HG03378 (cell line): ENCODE results near the gene AHCY.
"Not testable (repeated sequence)": the region's sequence is repeated elsewhere in the genome, so short reads cannot be mapped to it uniquely, and the experiment has no call there.

Experiments
- ATAC-seq: cut with Tn5 transposase; IDR thresholded peaks from one replicate; pipeline ENCODE4 v1.9.1; 2021; ENCODE audit warnings: mild to moderate bottlenecking, moderate library complexity; ENCODE audit not compliant: unreplicated experiment

AHCY gene

DNA sequence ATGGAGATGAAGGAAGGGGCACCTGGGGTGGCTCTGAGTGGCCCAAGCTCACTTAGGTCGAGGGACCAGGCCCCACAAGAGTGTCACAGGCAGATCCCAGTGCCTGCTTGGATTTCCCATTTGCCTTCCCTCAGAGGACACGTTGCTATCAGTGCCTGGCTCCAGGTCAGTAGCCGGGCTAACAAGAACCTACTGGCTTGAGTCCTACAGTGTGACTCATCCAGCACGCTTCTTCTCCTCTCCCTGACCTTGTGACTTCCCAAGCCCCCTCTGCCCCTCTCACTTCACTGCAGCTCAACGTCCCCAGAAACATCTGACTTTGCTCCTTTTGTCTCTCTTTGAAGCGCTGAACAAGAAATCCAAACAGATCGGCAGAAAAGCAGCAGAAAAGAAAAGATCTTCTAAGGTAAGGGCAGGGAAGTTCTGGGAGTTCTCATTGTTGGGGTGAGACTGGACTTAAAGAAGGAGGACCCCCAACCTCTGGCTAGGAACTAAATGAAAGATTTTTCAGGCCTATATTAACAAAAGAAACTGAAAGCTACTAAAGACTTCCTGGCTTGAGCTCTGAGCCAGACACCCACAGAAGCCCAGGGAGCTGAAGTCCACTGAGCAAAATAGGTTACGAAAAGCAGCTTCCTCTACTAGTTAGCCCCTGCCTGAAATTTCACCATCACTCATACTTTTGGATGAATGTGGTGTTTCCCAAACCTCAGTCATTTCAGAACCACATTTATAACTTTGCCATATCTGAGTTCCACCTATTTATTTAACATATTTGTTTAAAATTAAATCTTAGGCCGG, 40.5 kb downstream of the AHCY start:
- no peak for ATAC-seq

DNA sequence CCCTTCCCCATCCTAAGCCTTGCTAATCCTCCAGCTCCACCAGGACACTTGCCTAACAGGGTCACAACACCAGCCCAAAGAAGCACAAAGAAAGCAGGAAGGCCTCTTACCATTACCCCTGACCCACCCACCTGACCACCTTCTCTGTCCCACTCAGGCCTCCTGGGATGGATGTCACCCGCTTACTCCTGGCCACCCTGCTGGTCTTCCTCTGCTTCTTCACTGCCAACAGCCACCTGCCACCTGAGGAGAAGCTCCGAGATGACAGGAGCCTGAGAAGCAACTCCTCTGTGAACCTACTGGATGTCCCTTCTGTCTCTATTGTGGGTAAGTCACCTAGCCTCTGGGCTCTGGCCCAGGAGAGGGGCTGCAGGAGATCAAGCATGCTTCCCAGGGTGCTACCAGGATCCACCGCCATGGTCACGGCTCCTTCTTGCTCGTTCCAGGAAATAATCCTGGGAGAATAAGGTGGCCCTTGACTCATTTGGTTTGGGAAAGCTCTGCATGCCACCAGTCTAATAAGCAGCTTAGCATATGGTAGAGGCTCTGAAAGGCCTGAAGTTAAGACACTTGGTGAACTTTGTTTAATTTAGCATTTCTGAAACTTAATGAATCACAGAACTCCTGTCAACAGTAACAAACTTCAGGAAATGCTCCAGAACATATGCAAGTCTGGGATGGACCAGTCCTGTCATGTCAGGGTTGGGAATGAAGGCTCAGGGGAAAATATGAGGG, 42.8 kb downstream of the AHCY start:
- no peak for ATAC-seq

DNA sequence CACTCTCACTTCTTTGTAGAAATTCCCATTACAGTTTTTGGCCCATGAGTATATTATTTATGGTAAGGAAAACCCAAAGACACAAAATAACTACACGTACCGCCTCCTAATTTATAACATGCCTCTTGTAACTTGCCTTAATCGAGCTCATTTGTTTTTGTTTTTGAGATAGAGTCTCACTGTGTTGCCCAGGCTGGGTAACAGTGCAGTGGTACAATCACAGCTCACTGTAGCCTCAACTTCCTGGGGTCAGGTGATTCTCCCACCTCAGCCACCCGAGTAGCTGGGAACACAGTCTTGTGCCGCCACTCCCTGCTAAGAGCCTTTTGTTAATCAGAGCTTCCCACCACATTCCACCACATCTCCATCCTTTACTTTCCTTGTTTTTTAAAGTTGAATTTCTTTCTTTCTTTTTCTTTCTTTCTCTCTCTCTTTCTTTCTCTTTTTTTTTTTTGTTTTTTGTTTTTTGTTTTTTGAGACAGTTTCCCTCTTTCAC, 46.5 kb downstream of the AHCY start:
- ATAC-seq, result no peak

DNA sequence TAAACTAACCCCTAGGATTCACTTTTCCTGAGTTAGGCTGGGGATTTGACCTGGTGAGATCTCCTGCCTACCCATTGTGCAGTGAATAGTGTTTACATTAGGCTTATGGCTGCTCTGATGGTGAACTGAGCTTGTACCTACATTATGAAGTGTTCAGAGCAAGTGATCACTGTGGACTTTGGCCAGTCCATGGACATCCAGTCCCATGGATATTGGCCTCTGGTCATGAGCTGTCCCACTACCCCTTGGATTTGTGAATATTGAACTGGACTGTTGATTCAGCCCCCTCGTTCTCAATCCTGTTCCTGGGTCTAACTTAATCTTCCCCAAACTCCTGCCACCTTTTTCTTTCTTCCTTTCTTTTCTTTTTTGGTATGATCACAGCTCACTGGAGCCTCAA, 48.2 kb downstream of the AHCY start:
- no peak for ATAC-seq

DNA sequence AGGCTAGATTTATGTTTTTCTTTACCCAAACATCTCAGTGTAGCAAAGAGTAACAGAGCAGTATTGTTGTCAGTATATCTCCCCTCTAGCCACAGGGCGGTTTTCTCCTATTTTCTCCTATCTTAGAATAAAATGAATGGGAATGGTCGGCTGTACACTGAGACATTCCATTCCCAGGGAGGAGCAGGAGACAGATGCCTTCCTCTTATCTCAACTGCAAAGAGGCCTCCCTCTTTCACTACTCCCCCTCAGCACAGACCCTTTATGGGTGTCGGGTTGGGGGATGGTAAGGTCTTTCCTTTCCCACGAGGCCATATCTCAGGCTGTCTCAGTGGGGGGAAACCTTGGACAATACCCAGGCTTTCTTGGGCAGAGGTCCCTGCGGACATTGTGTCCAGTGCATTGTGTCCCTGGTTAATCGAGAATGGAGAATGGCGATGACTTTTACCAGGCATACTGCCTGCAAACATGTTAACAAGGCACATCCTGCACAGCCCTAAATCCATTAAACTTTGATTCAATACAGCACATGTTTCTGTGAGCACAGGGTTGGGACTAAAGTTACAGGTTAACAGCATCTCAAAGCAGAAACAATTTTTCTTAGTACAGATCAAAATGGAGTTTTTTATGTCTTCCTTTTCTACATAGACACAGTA, 50.6 kb downstream of the AHCY start:
- ATAC-seq, result not testable (repeated sequence)

DNA sequence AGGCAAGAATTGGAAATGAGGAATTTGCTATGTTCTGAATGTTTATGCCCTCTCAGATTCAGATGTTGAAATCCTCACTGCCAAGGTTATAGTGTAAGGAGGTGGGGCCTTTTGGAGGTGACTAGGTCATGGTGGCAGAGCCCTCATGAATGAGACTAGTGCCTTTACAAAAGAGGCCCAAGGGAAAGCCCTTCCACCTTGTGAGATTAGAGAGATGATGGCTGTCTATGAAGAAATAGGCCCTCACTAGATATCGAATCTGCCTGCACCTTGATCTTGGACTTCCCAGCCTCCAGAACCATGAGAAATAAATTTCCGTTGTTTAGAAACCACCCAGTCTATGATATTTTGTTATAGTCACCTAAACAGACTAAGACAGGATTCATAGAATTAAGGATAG, 51.5 kb downstream of the AHCY start:
- no peak for ATAC-seq

DNA sequence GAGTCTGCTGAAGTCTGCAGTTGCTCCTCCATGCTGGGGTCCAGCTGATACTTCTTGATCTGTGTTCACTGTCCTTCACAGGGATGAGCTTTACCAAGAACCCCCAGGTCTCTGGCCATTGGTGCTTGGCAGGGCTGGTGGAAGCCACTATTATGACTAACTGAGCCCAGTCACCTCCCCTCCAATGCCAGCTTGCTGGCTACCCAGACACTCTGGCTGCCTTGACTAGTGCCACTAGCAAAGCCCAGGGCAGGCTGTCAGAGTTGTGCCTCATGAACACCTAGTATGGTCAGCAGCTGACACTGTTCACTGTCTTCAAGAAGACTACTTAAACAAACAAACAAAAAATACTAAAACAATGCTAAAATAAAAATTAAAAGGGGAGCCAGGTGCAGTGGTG, 53.1 kb downstream of the AHCY start:
- ATAC-seq, result no peak

DNA sequence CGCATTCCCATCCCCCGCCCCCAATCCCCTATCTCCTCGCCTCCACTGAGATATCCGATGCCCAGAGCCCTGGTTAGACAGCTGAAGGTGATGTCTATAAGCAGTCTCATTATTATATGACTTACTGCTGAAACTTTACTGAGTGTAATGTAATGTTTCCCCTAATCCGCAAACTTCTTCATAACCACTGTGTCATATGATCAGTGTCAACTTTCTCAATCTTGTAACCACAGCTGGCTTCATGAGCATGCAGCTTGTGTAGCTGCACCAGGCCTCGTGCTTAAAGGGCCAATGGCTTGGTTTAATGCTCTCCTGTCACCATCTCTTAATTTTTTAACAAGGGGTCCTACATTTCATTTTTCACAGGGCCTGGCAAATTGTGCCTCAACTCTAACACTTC, 53.9 kb downstream of the AHCY start:
- ATAC-seq, result no peak

DNA sequence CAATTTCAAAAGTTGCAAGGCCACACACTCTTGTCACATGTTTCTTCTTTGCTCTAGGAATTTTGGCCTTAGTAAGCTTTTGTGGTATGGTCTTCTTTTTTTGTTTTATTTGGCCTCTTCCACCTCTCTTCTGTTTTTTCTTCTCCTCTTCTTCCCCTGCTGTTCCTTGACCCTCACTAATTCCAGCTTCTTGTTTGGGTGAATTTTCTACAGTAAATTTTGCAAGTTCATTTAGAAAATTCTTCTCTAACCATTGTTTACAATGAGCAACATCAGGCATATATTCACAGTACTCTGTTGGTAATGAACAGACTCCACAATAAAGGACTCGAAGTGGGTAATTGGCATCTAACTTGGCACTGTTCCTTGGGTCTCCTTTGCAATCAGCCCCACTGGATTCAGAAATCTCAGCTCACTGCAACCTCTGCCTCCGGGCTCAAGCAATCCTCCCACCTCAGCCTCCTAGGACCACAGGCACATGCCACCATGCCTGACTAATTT, 57.0 kb downstream of the AHCY start:
- ATAC-seq, result no peak

DNA sequence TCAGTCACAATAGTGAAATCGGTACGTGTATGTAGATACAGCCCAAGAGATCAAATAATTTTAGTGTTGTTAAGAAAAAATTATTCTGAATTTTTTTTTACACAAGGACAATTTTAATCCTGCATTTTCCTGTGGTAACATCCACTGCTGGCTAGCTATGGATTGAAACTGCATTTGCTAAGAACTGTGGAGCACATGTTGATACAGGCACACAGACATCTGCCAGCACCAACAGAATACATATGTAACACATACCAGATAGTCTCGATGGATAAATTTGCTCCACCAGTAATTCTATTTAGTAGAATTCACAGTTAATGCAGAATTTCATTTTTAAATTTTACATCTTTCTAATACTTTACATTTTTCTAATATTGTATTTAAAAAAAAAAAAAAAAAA, 59.8 kb downstream of the AHCY start:
- no peak for ATAC-seq

DNA sequence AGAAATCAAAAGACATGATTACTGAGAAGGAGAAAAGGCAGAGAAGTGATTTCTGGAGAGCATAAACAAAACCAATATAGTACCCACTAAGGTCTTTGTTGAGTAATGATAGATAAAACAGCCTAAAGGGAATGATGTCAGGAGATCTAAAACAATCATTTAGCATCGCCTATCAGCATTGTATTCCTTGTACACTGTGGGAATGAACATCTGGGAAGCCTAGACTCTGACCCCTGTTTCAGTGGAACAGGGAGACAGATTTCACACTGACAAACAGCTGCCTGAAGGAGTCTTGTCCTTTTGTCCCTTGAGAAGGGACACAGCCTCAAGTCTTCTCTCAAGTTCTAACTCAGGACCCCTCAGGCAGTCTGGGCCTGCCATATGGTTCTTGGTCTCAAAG, 60.3 kb downstream of the AHCY start:
- no peak for ATAC-seq

DNA sequence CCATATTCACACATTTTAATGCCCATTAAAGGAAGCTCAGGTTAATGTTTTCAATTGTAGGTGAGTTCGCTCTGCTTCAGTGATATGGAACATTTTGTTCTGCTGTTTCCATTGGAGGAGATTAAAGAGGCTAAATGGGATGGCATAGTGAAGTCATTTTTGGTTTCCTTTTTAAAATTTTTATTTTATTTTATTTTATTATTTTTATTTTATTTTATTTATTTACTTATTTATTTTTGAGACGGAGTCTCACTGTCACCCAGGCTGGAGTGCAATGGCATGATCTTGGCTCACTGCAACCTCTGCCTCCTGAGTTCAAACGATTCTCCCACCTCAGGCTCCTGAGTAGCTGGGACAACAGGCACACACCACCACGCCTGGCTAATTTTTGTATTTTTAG, 61.1 kb downstream of the AHCY start:
- ATAC-seq, result not testable (repeated sequence)

DNA sequence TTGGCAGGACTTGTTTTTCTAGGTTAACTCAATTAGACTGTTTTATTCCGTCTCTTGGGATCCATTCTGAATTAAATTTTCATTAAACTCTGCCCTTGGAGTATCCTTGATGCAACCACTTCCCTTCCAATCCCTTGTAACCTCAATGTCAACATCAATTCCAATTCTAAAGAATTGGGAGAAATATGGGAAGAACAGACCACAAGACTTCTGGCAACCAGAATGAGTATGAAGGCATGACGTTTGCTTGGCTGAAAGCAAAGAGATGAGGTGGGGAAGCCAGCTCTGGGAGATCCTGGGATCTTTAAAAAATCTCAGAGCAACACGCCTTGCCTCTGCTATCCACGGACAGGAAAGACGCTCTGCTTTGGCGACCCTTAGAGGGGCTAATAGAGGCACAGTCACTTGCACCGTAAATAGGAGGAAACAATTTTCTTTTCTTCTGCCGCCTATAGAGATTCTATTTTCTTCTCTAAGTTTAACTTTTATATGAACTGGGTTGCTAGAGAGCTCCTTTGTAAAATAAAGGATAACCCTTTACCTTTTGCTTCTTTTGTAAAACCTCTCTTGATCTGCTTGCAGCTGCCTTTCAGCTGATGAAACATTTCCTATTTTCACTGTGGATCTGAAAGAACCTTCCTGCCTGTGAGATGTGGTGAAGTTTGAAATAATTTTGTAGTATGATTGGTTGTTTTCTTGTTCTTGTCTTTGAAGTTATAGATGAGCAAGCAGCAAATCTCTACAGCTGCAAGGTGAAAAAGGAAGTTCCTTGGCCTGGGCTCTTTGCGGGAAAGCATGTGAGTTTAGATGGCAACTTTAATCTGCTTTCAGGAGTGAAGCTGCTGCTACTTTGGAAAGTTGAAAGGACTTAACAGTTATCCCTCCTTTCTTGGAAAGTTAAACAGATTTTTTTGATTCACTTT, 62.2 kb downstream of the AHCY start, which contains the start of gene ASIP:
ASIP (plus strand) TSS at position 731 of the 923 bp plus-strand sequence. CDS start 18,952 bp downstream, outside the sequence.
- ATAC-seq, result no peak

DNA sequence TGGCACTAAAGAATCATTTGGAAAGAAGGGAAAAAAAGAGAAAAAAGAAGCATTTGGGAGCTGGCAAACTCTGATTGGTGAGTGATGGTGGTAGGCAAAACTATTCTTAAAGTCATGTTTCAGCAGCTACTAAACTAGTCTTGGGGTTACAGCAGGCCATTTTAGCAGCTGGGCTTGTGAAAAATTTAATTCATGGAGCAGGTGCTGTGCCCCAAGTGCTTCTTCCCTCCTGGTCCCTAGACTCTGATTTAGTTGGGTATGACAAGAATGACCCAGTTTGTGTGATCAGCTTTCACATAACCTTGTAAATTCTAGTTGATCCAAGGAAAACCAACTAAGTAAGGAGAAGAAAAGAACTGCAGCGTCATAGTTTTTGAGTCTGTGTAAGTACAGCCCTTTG, 63.0 kb downstream of the AHCY start:
- ATAC-seq, result no peak

DNA sequence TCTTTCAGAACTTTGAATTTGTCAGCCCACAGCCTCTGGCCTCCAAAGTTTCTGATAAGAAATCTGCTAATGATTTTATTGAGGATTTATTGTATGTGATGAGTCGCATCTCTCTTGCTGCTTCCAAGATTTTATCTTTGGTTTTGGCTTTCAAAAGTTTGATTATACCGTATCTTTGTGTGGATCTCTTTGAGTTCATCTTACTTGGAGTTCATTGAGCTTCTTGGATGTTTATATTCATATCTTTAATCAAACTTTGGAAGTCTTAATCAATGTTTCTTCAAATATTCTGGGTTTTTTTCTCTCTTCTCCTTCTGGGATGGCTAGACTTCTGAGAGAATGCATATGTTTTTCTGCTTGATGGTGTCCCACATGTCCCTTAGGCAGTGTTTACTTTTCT, 65.2 kb downstream of the AHCY start:
- ATAC-seq, result no peak

DNA sequence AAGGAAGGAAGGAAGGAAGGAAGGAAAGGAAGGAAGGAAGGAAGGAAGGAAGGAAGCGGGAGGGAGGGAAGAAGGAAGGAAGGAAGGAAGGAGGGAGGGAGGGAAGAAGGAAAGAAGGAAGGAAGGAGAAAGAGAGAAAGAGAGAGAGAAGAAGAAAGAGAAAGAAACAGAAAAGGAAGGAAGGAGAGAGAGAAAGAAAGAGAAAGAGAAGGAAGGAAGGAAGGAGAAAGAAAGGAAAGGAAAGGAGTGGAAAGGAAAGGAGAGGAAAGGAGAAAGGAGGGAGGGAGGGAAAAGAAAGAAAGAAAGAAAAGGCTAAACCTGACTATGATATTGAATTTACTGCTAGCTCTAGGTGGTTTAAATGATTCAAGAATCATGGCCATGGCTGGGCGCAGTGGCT, 67.3 kb downstream of the AHCY start:
- ATAC-seq, result no peak

DNA sequence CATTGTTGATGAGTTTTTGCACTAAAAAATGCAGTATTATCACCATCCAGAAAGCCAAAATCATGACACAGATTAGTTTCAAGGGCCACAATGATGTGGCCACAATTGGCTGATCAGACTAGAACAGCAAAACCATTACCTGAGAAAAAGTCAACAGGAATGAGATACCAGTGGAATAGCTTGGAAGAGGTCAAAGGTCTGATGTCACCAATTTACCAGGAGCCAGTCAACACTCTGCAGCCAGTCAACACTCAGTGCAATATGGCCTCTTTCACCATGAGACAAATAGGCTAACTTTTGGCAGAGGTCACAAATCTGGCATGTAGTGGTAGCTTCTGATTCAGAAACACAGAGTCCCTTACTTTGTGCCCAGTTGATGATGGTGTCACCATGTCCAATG, 69.5 kb downstream of the AHCY start:
- no peak for ATAC-seq

DNA sequence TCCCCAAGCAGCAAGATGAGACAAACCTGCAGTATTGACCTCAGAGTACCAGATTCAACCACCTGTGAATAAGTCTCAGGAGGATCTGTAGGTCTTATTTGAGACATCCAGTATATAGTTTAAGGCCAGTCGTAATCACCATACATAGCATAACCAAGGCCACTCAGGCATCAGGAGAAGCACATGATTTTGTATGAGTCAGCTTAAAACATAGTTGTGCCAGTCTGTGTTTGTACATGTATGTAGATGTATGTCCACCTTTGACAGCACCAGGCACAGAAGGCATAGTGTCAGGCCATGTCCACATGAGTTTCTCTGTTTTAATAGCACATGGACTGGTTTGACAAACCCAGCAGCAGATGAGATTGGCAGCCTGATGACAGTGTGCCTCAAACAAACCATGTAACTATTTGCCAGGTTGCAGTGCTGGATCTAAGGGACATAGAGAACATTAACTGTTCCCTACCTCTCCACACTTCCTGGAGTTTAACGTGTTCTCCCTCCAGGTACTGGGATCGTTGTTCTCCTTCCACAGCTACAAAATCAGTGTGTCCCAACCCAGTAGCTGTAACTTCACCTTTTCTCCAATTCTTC, 70.6 kb downstream of the AHCY start:
- ATAC-seq, result no peak

DNA sequence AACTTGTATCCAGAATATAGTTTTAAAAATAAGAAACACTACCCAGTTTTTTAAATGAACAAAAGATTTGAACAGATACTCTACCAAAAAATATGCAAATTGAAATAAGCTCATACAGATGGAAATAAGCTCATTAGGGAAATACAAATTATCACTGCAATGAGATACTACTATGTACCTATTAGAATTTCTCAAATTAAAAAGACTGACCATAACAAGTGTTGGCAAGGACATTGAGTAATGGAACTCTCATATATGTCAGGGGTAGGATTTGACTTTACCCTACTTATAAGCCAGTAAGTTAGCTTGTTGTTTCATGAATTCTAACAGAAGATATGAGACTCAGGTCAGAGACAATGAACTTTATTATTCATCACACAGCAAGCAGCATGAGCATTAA, 71.5 kb downstream of the AHCY start:
- ATAC-seq, result no peak
